ENCODE data around the gene SMIM33.
A peak's percentile ranks its signal among the peaks of the same experiment; 100 is the strongest.
"Not testable (repeated sequence)": the region's sequence is repeated elsewhere in the genome, so short reads cannot be mapped to it uniquely, and the experiment has no call there.

Gene SMIM33

GRCh38 chr5:139470821-139471300 lies at the start of gene SMIM33:
Gene SMIM33 (plus strand): TSS chr5:139471004. CDS start chr5:139471122, 118 bp downstream.
- DNase-seq (ENCODE audit: low spot score), result no peak

- DNase-seq (ENCODE audit: low spot score), result peak; percentile 84
Measured at GRCh38 chr5:139422307-139422893, 48.4 kb upstream of the SMIM33 start.

GRCh38 chr5:139425497-139425896 lies 45.3 kb upstream of the SMIM33 start:
- no peak for DNase-seq (ENCODE audit: low spot score)

- DNase-seq (ENCODE audit: low spot score), result no peak
Measured at GRCh38 chr5:139426203-139426885, 44.5 kb upstream of the SMIM33 start.

GRCh38 chr5:139430015-139430414 lies 40.8 kb upstream of the SMIM33 start:
- no peak for DNase-seq (ENCODE audit: low spot score)

- DNase-seq (ENCODE audit: low spot score), result no peak
Measured at GRCh38 chr5:139431706-139432105, 39.1 kb upstream of the SMIM33 start.

- no peak for DNase-seq (ENCODE audit: low spot score)
Measured at GRCh38 chr5:139435676-139436075, 35.1 kb upstream of the SMIM33 start.

- no peak for DNase-seq (ENCODE audit: low spot score)
Measured at GRCh38 chr5:139438707-139439012, 32.1 kb upstream of the SMIM33 start.

GRCh38 chr5:139439013-139439903 lies 31.5 kb upstream of the SMIM33 start, which contains the start of gene DNAJC18:
Gene DNAJC18 (minus strand): TSS chr5:139439525. CDS start chr5:139439445, 80 bp downstream.
- DNase-seq (ENCODE audit: low spot score), result peak; percentile 90

GRCh38 chr5:139440416-139440815 lies 30.4 kb upstream of the SMIM33 start:
- not testable (repeated sequence) for DNase-seq (ENCODE audit: low spot score)

- DNase-seq (ENCODE audit: low spot score), result peak; percentile 49
Measured at GRCh38 chr5:139443831-139444453, 26.9 kb upstream of the SMIM33 start.

GRCh38 chr5:139445325-139446170 lies 25.3 kb upstream of the SMIM33 start:
- DNase-seq (ENCODE audit: low spot score), result no peak

GRCh38 chr5:139446956-139447779 lies 23.6 kb upstream of the SMIM33 start:
- DNase-seq (ENCODE audit: low spot score), result no peak

- DNase-seq (ENCODE audit: low spot score), result no peak
Measured at GRCh38 chr5:139451176-139451575, 19.6 kb upstream of the SMIM33 start.

- DNase-seq (ENCODE audit: low spot score), result no peak
Measured at GRCh38 chr5:139451878-139452660, 18.7 kb upstream of the SMIM33 start.

- no peak for DNase-seq (ENCODE audit: low spot score)
Measured at GRCh38 chr5:139453683-139454567, 16.9 kb upstream of the SMIM33 start.

GRCh38 chr5:139454568-139455290 lies 16.1 kb upstream of the SMIM33 start:
- no peak for DNase-seq (ENCODE audit: low spot score)

GRCh38 chr5:139456776-139457175 lies 14.0 kb upstream of the SMIM33 start:
- no peak for DNase-seq (ENCODE audit: low spot score)
